Loucy (cell line): ENCODE measurements around the gene CCDC51.

ENCODE experiments used
- H2AFZ ChIP-seq: fragments of 200-600 bp; sonication (generic); 2 replicates; pipeline ENCODE4 v1.6.0; 2016; ENCODE audit warnings: antibody characterized with exemption, mild to moderate bottlenecking, low read length, moderate library complexity
- H3F3A ChIP-seq: fragments of 200-600 bp; 2 replicates; pipeline ENCODE4 v1.6.0; 2016; ENCODE audit warnings: antibody characterized with exemption, low read depth, mild to moderate bottlenecking
- H3K27me3 ChIP-seq: fragments of 200-600 bp; sonication (generic); 2 replicates; pipeline ENCODE4 v1.6.1; 2014; ENCODE audit warnings: low read length, mild to moderate bottlenecking; ENCODE audit not compliant: insufficient read depth, poor library complexity, severe bottlenecking
- H3K36me3 ChIP-seq: fragments of 200-600 bp; sonication (generic); 2 replicates; pipeline ENCODE4 v1.6.1; 2016; ENCODE audit warnings: low read length; ENCODE audit not compliant: insufficient read depth
- H3K4me1 ChIP-seq: fragments of 200-600 bp; sonication (generic); 2 replicates; pipeline ENCODE4 v1.5.1; 2014; ENCODE audit warnings: low read length, mild to moderate bottlenecking; ENCODE audit not compliant: insufficient read depth, poor library complexity, severe bottlenecking
- H3K4me2 ChIP-seq: fragments of 200-600 bp; sonication (generic); 2 replicates; pipeline ENCODE4 v1.6.0; 2014; ENCODE audit warnings: antibody characterized with exemption, low read length, low read depth, mild to moderate bottlenecking; ENCODE audit not compliant: poor library complexity, severe bottlenecking
- H3K4me3 ChIP-seq: fragments of 200-600 bp; sonication (generic); 2 replicates; pipeline ENCODE4 v1.5.1; 2014; ENCODE audit warnings: low read length, mild to moderate bottlenecking, mixed read lengths; ENCODE audit not compliant: poor library complexity, severe bottlenecking
- H3K79me2 ChIP-seq: fragments of 200-600 bp; sonication (generic); 2 replicates; pipeline ENCODE4 v1.6.1; 2014; ENCODE audit warnings: low read length; ENCODE audit not compliant: insufficient read depth
- H3K9ac ChIP-seq: fragments of 200-600 bp; sonication (generic); 2 replicates; pipeline ENCODE4 v1.6.0; 2014; ENCODE audit warnings: mild to moderate bottlenecking, low read depth, low read length, moderate library complexity; ENCODE audit not compliant: poor library complexity, severe bottlenecking
- H3K9me2 ChIP-seq: fragments of 200-600 bp; sonication (generic); replicated peaks from 2 replicates; pipeline ENCODE4 v1.6.1; 2016; ENCODE audit warnings: low read depth, low read length, mixed read lengths
- H3K9me3 ChIP-seq: fragments of 200-600 bp; sonication (generic); 2 replicates; pipeline ENCODE4 v1.6.1; 2014; ENCODE audit warnings: mild to moderate bottlenecking, antibody characterized with exemption, low read length, low read depth; ENCODE audit not compliant: insufficient read depth
- H4K20me1 ChIP-seq: fragments of 200-600 bp; sonication (generic); 2 replicates; pipeline ENCODE4 v1.6.0; 2014; ENCODE audit warnings: antibody characterized with exemption, low read length, mild to moderate bottlenecking; ENCODE audit not compliant: insufficient read depth, poor library complexity, severe bottlenecking
- CTCF ChIP-seq: fragments of 200-600 bp; sonication (generic); conservative IDR thresholded peaks from 2 replicates; pipeline ENCODE4 v1.5.1; 2014; ENCODE audit warnings: mild to moderate bottlenecking, antibody characterized with exemption, low read length
- EZH2phosphoT487 ChIP-seq: fragments of 200-600 bp; IDR thresholded peaks from 2 replicates; pipeline ENCODE4 v1.6.1; 2018; ENCODE audit warnings: antibody characterized with exemption, mild to moderate bottlenecking, moderate library complexity, borderline replicate concordance

The CCDC51 gene

GRCh38 chr3:48418140-48418539 lies 21.8 kb downstream of the CCDC51 start:
- Histone ChIP-seq H4K20me1 (peaks cover 7% of the 10 kb centered on the region), H3K4me3 (no peak overlapping the region), H3K36me3 (peaks cover 61% of the 10 kb centered on the region; the same call in 1 of the 2 replicates), H3K9me2 (no peaks in the 10 kb centered on the region), H3K9ac (no peak overlapping the region), H3K4me1 (no peaks in the 10 kb centered on the region), H3K4me2 (no peak overlapping the region), H2AFZ (no peak overlapping the region), H3K27me3 (no peaks in the 10 kb centered on the region), H3K79me2 (peaks cover 15% of the 10 kb centered on the region; the same call in 1 of the 2 replicates), H3F3A (no peaks in the 10 kb centered on the region), H3K9me3 (no peaks in the 10 kb centered on the region)
- TF ChIP-seq EZH2phosphoT487 (no peak), CTCF (no peak)

GRCh38 chr3:48417529-48418108 lies 22.3 kb downstream of the CCDC51 start:
- peaks cover 2% of the 10 kb centered on the region for H4K20me1 ChIP-seq
- no peaks in the 10 kb centered on the region for H3K27me3 ChIP-seq
- no peak overlapping the region for H3K9ac ChIP-seq
- no peak overlapping the region for H3K4me2 ChIP-seq
- H3K9me2 ChIP-seq, result no peaks in the 10 kb centered on the region
- no peak overlapping the region for H2AFZ ChIP-seq
- peaks cover 10% of the 10 kb centered on the region; the same call in 1 of the 2 replicates for H3K79me2 ChIP-seq
- no peaks in the 10 kb centered on the region for H3K9me3 ChIP-seq
- no peak overlapping the region for H3K4me3 ChIP-seq
- H3K4me1 ChIP-seq, result no peaks in the 10 kb centered on the region
- TF ChIP-seq EZH2phosphoT487 (no peak), CTCF (no peak)
- H3K36me3 ChIP-seq, result peaks cover 58% of the 10 kb centered on the region; the same call in 1 of the 2 replicates
- H3F3A ChIP-seq, result no peaks in the 10 kb centered on the region

GRCh38 chr3:48416546-48416945 lies 23.4 kb downstream of the CCDC51 start:
- Histone ChIP-seq H3K9me2 (no peaks in the 10 kb centered on the region), H4K20me1 (no peaks in the 10 kb centered on the region), H3K79me2 (0 out of 2 replicates have a peak, but pooled peaks cover 6% of the 10 kb centered on the region), H3K9ac (no peak overlapping the region), H3K9me3 (no peaks in the 10 kb centered on the region), H3K4me3 (no peak overlapping the region), H3K27me3 (no peaks in the 10 kb centered on the region), H3K4me2 (no peak overlapping the region), H3F3A (no peaks in the 10 kb centered on the region), H3K4me1 (no peaks in the 10 kb centered on the region), H2AFZ (no peak overlapping the region), H3K36me3 (peaks cover 65% of the 10 kb centered on the region; the same call in 1 of the 2 replicates)
- TF ChIP-seq EZH2phosphoT487, result no peak
- no peak for TF ChIP-seq CTCF
